NK-92 (cell line): Measurements from ENCODE around the gene FOLR1.
"Not testable (repeated sequence)": the region's sequence is repeated elsewhere in the genome, so short reads cannot be mapped to it uniquely, and the experiment has no call there.

Experiments used
- DNase-seq: peaks from one replicate; lab custom pipeline; 2025; ENCODE audit not compliant: unreplicated experiment; lab: John Stamatoyannopoulos, UW

The FOLR1 gene

GRCh38 chr11:72180892-72181552, 10.9 kb upstream of the FOLR1 start:
- DNase-seq = not testable (repeated sequence)

DNA sequence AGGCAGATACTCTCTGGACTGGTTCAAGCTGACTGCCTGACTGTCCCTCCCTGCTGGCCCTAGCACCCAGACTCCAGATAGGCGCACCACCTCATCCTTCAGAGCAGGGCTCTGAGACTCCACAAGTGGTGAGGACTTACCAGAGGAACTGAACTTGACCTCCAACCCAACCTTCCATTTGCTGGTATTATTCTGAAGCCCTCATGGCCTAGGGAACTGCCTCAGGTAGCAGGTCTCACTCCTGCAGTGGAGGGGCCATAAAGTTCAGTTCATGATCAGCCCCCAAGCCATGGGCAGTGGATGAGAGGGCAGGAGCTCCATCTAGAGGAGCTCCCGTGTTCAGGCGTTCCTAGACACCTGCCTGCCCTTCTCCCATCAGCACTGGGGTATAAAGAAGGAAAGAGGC, 10.4 kb upstream of the FOLR1 start:
- not testable (repeated sequence) for DNase-seq

DNA sequence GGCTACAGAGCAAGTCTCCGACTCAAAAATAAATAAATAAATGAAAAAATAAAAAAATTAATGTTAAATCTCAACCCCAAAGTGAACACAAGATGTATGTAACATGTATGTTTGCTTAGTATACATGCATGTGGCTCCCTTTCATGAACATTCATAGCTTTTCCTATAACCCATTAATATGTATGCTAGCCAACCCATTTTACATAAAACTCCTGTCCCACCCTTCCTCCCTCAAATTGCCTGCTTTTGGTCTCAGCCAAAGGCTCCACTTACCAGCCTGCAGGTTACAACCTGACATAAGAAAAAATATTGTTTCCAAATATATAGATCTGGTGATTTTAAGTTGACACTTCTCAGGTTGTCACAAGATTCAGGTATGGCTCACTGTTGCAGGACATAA, 3.7 kb upstream of the FOLR1 start:
- no peak for DNase-seq

DNA sequence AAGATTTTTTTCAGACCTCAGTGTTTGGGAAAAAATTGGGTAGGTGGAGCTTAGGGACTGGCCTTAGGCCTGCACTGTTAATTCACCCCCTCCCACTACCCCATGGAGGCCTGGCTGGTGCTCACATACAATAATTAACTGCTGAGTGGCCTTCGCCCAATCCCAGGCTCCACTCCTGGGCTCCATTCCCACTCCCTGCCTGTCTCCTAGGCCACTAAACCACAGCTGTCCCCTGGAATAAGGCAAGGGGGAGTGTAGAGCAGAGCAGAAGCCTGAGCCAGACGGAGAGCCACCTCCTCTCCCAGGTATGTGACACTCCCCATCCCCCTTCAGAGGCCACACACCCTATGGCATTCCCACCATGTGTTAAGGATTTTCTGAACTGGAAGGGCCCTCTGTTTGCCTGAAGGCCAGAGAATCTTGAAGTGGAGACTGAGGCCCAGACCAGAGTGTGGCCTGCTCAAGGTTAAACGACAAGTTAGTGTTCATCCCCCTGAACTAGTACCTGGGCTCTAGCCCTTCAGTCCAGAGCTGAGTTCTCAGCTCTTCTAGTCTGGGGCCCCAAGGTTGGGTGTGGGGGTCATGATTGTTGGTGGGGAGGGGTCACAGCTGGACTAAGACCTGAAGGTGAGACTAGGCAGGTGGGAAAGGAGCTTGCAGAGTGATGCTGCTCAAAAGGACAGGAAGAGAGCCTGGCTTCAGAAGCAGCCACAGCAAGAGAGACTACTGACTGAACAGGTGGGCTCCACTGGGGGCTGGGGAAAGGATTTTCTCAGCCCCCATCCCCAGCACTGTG, 2.3 kb upstream of the FOLR1 start:
- DNase-seq = no peak

DNA sequence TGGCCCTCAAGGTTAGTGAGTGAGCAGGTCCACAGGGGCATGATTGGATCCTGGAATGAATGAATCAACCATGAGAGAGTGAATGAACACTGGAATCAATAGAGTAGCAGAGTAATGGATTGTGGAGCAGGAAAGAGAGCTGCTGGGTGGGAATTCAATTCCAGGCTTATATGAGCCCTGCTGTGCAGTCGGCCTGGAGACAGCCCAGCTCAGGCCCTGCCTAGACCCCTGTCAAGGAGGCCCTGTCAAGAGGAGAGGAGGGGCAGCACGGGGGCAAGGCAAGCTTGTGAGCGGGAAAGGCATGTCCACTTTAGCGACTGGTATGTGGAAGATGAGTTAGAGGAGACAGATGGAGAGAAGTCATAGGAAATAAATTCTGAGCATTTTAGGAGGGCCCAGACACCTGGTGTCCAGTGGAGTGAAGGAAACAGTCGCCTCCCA, 1.3 kb upstream of the FOLR1 start:
- no peak for DNase-seq

DNA sequence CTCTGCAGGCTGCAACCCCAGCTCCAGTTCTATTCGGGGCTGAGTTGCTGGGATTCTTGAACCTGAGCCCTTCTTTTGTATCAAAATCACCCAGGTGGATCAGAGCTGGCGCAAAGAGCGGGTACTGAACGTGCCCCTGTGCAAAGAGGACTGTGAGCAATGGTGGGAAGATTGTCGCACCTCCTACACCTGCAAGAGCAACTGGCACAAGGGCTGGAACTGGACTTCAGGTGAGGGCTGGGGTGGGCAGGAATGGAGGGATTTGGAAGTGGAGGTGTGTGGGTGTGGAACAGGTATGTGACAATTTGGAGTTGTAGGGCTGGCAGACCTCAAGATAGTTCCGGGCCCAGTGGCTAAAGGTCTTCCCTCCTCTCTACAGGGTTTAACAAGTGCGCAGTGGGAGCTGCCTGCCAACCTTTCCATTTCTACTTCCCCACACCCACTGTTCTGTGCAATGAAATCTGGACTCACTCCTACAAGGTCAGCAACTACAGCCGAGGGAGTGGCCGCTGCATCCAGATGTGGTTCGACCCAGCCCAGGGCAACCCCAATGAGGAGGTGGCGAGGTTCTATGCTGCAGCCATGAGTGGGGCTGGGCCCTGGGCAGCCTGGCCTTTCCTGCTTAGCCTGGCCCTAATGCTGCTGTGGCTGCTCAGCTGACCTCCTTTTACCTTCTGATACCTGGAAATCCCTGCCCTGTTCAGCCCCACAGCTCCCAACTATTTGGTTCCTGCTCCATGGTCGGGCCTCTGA, 3.8 kb downstream of the FOLR1 start:
- DNase-seq = no peak

DNA sequence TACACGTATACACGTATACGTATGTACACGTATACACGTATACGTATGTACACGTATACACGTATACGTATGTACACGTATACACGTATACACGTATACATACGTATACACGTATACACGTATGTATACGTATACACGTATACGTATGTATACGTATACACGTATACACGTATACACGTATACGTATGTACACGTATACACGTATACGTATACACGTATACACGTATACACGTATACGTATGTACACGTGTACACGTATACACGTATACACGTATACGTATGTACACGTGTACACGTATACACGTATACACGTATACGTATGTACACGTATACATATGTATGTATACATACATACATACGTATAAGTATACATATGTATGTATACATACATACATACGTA, 9.5 kb downstream of the FOLR1 start:
- DNase-seq = not testable (repeated sequence)

DNA sequence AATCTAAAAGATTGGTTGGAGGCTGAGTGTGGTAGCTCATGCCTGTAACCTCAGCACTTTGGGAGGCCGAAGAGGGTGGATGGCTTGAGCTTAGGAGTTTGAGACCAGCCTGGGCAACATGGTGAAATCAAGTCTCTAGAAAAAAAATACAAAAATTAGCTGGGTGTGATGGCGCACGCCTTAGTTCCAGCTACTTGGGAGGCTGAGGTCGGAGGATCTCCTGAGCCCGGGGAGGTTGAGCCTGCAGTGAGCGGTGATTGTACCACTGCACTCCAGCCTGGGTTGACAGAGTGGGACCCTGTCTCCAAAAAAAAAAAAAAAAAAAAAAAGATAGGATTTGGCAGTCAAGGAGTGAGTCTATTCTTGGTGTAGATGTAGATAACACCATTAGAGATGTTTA, 10.6 kb downstream of the FOLR1 start:
- no peak for DNase-seq

- no peak for DNase-seq
Measured at GRCh38 chr11:72203163-72203562, 11.2 kb downstream of the FOLR1 start.

GRCh38 chr11:72204886-72205285, 12.9 kb downstream of the FOLR1 start:
- DNase-seq = no peak

DNA sequence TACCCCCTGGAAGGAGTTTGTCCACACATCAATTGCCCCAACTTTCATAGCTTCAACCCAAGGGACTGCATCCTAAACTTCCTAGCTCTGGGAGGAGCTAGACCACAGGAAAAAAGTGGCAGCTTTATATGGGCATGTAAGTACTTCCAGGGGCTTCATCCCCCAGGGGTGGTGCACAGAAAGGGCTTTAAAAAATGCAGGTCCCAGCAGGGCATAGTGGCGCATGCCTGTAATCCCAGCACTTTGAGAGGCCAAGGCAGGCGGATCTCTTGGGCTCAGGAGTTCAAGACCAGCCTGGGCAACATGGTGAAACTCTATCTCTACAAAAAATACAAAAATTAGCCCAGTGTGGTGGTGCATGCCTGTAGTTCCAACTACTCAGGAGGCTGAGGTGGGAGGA, 14.9 kb downstream of the FOLR1 start:
- not testable (repeated sequence) for DNase-seq

DNA sequence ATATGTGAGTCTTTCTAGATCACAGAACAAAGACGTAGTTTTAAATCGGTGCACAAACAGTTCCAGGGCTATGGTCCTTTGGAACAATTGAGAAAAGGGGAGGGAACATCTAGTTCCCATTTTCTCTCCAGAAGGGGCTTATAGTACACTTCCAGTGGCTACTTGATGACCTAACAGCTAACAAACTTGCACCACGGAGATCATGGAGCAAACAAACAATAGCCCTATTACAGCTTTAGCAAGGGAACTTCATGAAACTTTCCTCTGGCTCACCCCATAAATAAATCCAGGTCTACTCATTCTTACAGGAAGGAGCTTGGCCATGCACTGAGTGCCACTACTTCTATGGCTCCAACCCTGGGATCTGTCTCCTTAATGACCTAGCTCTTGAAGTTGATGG, 16.3 kb downstream of the FOLR1 start:
- DNase-seq = no peak

DNA sequence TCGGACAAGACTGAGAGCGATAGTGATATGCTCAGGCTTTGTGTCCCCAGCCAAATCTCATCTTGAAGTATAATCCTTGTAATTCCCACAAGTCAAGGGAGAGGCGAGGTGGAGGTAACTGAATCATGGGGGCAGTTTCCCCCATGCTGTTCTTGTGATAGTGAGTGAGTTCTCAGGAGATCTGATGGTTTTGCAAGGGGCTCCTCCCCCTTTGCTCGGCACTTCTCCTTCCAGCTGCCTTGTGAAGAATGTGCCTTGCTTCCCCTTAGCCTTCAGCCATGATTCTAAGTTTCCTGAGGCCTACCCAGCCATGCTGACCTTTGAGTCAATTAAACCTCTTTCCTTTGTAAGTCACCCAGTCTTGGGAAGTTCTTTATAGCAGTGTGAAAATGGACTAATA, 17.2 kb downstream of the FOLR1 start:
- no peak for DNase-seq

GRCh38 chr11:72216638-72217037, 24.7 kb downstream of the FOLR1 start, which contains the start of gene FOLR2:
Gene FOLR2, plus strand, starts transcription at chr11:72216794. Its CDS starts 1,791 bp downstream, at chr11:72218585.
- no peak for DNase-seq

DNA sequence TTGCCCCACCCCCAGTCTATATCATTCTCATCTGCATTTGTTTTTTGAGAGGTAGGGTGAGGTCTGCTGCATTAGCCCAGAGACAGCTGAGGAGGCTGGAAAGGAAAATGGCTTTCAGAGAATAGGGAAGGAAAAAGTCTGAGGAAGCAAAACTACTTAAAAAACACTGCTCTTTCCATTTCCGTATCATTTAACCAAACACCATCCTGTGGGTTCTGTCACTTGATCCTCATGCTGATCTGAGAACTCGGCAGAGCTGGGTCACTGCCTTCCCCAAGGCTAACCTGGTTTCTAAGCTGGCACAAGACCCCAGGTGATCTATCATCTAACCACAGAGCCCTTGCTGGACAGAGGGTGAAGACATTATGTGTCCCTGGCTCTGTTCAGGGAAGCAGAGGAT, 25.9 kb downstream of the FOLR1 start:
- no peak for DNase-seq

- DNase-seq = no peak
Measured at GRCh38 chr11:72218251-72218745, 26.4 kb downstream of the FOLR1 start.

GRCh38 chr11:72220696-72221363, 28.9 kb downstream of the FOLR1 start:
- DNase-seq = no peak

DNA sequence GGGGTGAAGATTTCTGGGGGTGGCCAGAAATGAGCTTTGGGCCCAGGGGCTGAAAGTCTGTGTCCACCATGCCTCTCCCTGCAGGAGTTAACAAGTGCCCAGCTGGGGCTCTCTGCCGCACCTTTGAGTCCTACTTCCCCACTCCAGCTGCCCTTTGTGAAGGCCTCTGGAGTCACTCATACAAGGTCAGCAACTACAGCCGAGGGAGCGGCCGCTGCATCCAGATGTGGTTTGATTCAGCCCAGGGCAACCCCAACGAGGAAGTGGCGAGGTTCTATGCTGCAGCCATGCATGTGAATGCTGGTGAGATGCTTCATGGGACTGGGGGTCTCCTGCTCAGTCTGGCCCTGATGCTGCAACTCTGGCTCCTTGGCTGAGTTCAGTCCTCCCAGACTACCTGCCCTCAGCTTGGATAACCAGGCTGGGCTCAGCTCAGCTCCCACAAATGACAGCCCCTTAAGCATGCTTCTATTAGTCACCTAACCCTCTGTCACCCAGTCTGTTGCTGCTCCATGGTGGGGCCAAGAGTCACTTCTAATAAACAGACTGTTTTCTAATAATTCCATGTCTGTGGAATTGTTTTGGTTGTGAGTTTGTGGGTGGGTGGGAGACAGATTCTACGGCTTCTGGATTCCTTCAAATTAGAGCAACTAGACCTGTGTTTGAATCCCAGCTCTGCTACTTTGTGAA, 29.6 kb downstream of the FOLR1 start:
- no peak for DNase-seq

GRCh38 chr11:72222106-72222891, 30.4 kb downstream of the FOLR1 start:
- no peak for DNase-seq
